Progenitor cell of endocrine pancreas (in vitro differentiated cells): ENCODE measurements around the gene SDCBP2. TPM values are rescaled to one million over a fixed set of nuclear protein-coding genes. Genes with fewer than 3 reads are reported as not detected.

Experiments used
- DNase-seq: peaks from one replicate; pipeline ENCODE4 v3.0.0; 2021; ENCODE audit warnings: low spot score; ENCODE audit not compliant: unreplicated experiment
- H3K27ac Mint-ChIP-seq: 2 replicates; pipeline ENCODE4 v1.8.0; 2021; ENCODE audit warnings: mild to moderate bottlenecking, moderate library complexity, mixed read lengths
- H3K27me3 Mint-ChIP-seq: 2 replicates; pipeline ENCODE4 v1.8.0; 2021; ENCODE audit warnings: mixed read lengths
- H3K36me3 Mint-ChIP-seq: 2 replicates; pipeline ENCODE4 v1.8.0; 2022; ENCODE audit warnings: mixed read lengths; ENCODE audit not compliant: insufficient read depth
- H3K4me1 Mint-ChIP-seq: 2 replicates; pipeline ENCODE4 v1.8.0; 2021; ENCODE audit warnings: low read depth, mixed read lengths
- H3K4me3 Mint-ChIP-seq: 2 replicates; pipeline ENCODE4 v1.8.0; 2021; ENCODE audit warnings: low read depth, mild to moderate bottlenecking, moderate library complexity, mixed read lengths
- H3K9me3 Mint-ChIP-seq: 2 replicates; pipeline ENCODE4 v1.8.0; 2021; ENCODE audit warnings: low read depth, mixed read lengths
- total RNA-seq: library from RNA; stranded (reverse); gene quantifications from 2 replicates; pipeline ENCODE4 v1.2.1, GENCODE V29; 2021
- TF ChIP-seq, protein P1 (sequence below): fragments of 200-600 bp; sonication (generic); IDR thresholded peaks from one replicate; pipeline ENCODE4 v1.5.0; 2021; ENCODE audit warnings: antibody characterized with exemption, mild to moderate bottlenecking; ENCODE audit not compliant: unreplicated experiment

SDCBP2 gene
- total RNA-seq, 1 donor from 2014 or later, result 2.0 TPM

- DNase-seq, result no peak
- no peak overlapping the region for H3K27ac Mint-ChIP-seq
- no peaks in the 10 kb centered on the region for H3K27me3 Mint-ChIP-seq
- TF ChIP-seq, protein P1, sequence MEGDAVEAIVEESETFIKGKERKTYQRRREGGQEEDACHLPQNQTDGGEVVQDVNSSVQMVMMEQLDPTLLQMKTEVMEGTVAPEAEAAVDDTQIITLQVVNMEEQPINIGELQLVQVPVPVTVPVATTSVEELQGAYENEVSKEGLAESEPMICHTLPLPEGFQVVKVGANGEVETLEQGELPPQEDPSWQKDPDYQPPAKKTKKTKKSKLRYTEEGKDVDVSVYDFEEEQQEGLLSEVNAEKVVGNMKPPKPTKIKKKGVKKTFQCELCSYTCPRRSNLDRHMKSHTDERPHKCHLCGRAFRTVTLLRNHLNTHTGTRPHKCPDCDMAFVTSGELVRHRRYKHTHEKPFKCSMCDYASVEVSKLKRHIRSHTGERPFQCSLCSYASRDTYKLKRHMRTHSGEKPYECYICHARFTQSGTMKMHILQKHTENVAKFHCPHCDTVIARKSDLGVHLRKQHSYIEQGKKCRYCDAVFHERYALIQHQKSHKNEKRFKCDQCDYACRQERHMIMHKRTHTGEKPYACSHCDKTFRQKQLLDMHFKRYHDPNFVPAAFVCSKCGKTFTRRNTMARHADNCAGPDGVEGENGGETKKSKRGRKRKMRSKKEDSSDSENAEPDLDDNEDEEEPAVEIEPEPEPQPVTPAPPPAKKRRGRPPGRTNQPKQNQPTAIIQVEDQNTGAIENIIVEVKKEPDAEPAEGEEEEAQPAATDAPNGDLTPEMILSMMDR, result no peak
- no peak overlapping the region for H3K4me3 Mint-ChIP-seq
- H3K4me1 Mint-ChIP-seq, result peaks cover 2% of the 10 kb centered on the region
- H3K36me3 Mint-ChIP-seq, result no peaks in the 10 kb centered on the region
- H3K9me3 Mint-ChIP-seq, result no peaks in the 10 kb centered on the region
Measured at GRCh38 chr20:1286267-1287024, 42.5 kb downstream of the SDCBP2 start.

GRCh38 chr20:1283522-1284510 lies 45.1 kb downstream of the SDCBP2 start:
- TF ChIP-seq, protein P1, result no peak
- Mint-ChIP-seq H3K4me1 (peaks cover 3% of the 10 kb centered on the region), H3K9me3 (no peaks in the 10 kb centered on the region), H3K36me3 (no peaks in the 10 kb centered on the region), H3K27ac (no peak overlapping the region), H3K4me3 (no peak overlapping the region), H3K27me3 (no peaks in the 10 kb centered on the region)
- no peak for DNase-seq

GRCh38 chr20:1282966-1283365 lies 46.0 kb downstream of the SDCBP2 start:
- no peaks in the 10 kb centered on the region for H3K36me3 Mint-ChIP-seq
- H3K27me3 Mint-ChIP-seq, result no peaks in the 10 kb centered on the region
- peaks cover 3% of the 10 kb centered on the region for H3K4me1 Mint-ChIP-seq
- no peak overlapping the region for H3K4me3 Mint-ChIP-seq
- DNase-seq, result no peak
- TF ChIP-seq, protein P1, result no peak
- H3K27ac Mint-ChIP-seq, result no peak overlapping the region
- H3K9me3 Mint-ChIP-seq, result no peaks in the 10 kb centered on the region

DNA sequence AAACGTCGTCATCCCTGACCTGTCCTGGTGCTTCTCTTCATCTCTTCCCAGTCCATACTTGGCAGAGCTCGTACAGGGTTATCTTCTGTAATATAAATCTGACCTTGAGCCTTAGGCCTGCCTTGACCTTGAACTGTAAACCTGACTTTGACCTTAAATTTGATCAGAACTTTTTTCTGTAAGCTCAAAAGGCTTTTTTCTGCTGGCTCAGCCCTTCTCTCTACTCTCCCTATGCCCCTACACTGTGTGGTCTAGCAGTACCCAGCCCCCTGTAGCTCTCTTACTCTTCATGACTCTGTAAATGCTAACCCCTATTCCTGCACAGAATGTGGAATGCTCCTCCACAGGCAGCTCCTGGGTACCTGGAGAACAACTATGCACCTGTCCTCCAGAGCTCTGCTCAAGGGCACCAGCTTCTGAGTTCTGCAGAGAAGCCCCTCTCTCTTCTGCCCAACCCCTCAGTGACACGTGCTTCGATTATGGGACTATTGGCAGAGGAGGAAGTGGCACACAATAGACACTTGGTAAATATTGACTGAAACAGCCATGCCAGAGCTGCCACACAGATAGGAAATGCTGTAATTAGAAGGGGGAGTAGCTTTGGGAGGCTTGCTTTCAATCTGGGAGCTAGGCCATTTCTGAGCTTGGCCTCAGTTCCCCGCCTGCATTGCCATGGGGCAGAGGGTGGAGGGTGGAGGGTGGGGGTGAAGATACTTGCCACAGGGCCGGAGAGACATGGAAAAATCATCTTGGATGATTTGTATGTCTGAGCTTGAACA lies 47.5 kb downstream of the SDCBP2 start:
- peak overlapping the region; percentile 29 for H3K27ac Mint-ChIP-seq
- H3K36me3 Mint-ChIP-seq, result no peaks in the 10 kb centered on the region
- no peak overlapping the region for H3K4me3 Mint-ChIP-seq
- H3K27me3 Mint-ChIP-seq, result no peaks in the 10 kb centered on the region
- TF ChIP-seq, protein P1, result no peak
- no peak for DNase-seq
- peaks cover 3% of the 10 kb centered on the region for H3K4me1 Mint-ChIP-seq
- no peaks in the 10 kb centered on the region for H3K9me3 Mint-ChIP-seq
